HEK293 (cell line): ENCODE data around the gene POLR1G.

Source experiments
- CTCF ChIA-PET: fragments of 350-600 bp; formaldehyde crosslinking; extraction: SDS; loops from one replicate; lab custom pipeline; 2021; ENCODE audit warnings: antibody characterized with exemption; lab: Yijun Ruan, JAX
- POLR2A ChIA-PET: fragments of 300-600 bp; formaldehyde crosslinking; extraction: SDS; loops from one replicate; lab custom pipeline; 2020; ENCODE audit warnings: antibody characterized with exemption, inconsistent platforms; lab: Yijun Ruan, JAX
- H3K27ac ChIP-seq: fragments of 200-500 bp; sonication (Bioruptor generic); 2 replicates; pipeline ENCODE4 v1.5.1; 2014; ENCODE audit warnings: low read depth, low read length, control low read depth, inconsistent platforms; ENCODE audit errors: extremely low read depth
- H3K36me3 ChIP-seq, 2 experiments: fragments of 200-500 bp in 1 of 2; sonication (Bioruptor generic) in 1 of 2; 1 replicate in 1 of 2; 2 replicates in 1 of 2; pipeline ENCODE4 v1.5.1; 2014 to 2017; ENCODE audit warnings: inconsistent platforms in 2 of 2, low read length in 2 of 2; ENCODE audit not compliant: control insufficient read depth in 2 of 2, insufficient read depth in 1 of 2
- H3K4me1 ChIP-seq: fragments of 200-500 bp; sonication (Bioruptor generic); 2 replicates; pipeline ENCODE4 v1.5.1; 2014; ENCODE audit warnings: mild to moderate bottlenecking, low read length, inconsistent platforms; ENCODE audit not compliant: control insufficient read depth, insufficient read depth
- H3K4me3 ChIP-seq: 2 replicates; pipeline ENCODE4 v1.5.1; 2011; ENCODE audit warnings: low read depth, mild to moderate bottlenecking, control low read depth, low read length, moderate library complexity
- H3K9me3 ChIP-seq: fragments of 200-500 bp; sonication (Bioruptor generic); 2 replicates; pipeline ENCODE4 v1.5.1; 2014; ENCODE audit warnings: low read depth, low read length, inconsistent platforms; ENCODE audit not compliant: control insufficient read depth, insufficient read depth
- BCL11B ChIP-seq: fragments of 450-650 bp; formaldehyde crosslinking; IDR thresholded peaks from 2 replicates; pipeline ENCODE4 v1.5.1; 2016; ENCODE audit warnings: low read depth, missing biosample characterization, missing genetic modification characterization
- GLI4 ChIP-seq: fragments of 450-650 bp; formaldehyde crosslinking; IDR thresholded peaks from 2 replicates; pipeline ENCODE4 v1.5.1; 2016; ENCODE audit warnings: missing biosample characterization, missing genetic modification characterization
- SP2 ChIP-seq: fragments of 450-650 bp; formaldehyde crosslinking; IDR thresholded peaks from 2 replicates; pipeline ENCODE4 v1.5.1; 2016; ENCODE audit warnings: missing biosample characterization, missing genetic modification characterization
- ZFP69B ChIP-seq: fragments of 450-650 bp; formaldehyde crosslinking; IDR thresholded peaks from 2 replicates; pipeline ENCODE4 v1.5.1; 2016; ENCODE audit warnings: missing biosample characterization, missing genetic modification characterization
- ZNF223 ChIP-seq: fragments of 450-650 bp; formaldehyde crosslinking; IDR thresholded peaks from 2 replicates; pipeline ENCODE4 v1.5.1; 2016; ENCODE audit warnings: missing biosample characterization, missing genetic modification characterization
- ZNF248 ChIP-seq: fragments of 450-650 bp; formaldehyde crosslinking; IDR thresholded peaks from 2 replicates; pipeline ENCODE4 v1.5.1; 2017; ENCODE audit warnings: missing biosample characterization, missing genetic modification characterization
- ZNF274 ChIP-seq, 2 experiments: fragments of 200-500 bp in 1 of 2; fragments of 450-650 bp in 1 of 2; sonication (Bioruptor generic) in 1 of 2; formaldehyde crosslinking in 1 of 2; IDR thresholded peaks; 2 replicates each; pipeline versions ENCODE4 v1.5.1 to v1.6.1; 2014 to 2016; ENCODE audit warnings: borderline replicate concordance in 1 of 2, inconsistent platforms in 1 of 2, low read length in 1 of 2, missing biosample characterization in 1 of 2, missing genetic modification characterization in 1 of 2
- ZNF335 ChIP-seq: fragments of 450-650 bp; formaldehyde crosslinking; conservative IDR thresholded peaks from 2 replicates; pipeline ENCODE4 v1.5.1; 2016; ENCODE audit warnings: missing biosample characterization, missing genetic modification characterization
- ZNF433 ChIP-seq: fragments of 450-650 bp; formaldehyde crosslinking; IDR thresholded peaks from 2 replicates; pipeline ENCODE4 v1.5.1; 2016; ENCODE audit warnings: missing biosample characterization, missing genetic modification characterization, low read depth
- ZNF529 ChIP-seq: fragments of 450-650 bp; formaldehyde crosslinking; IDR thresholded peaks from 2 replicates; pipeline ENCODE4 v1.5.1; 2017; ENCODE audit warnings: missing genetic modification characterization, missing biosample characterization; ENCODE audit not compliant: insufficient replicate concordance
- ZNF548 ChIP-seq: fragments of 450-650 bp; formaldehyde crosslinking; IDR thresholded peaks from 2 replicates; pipeline ENCODE4 v1.5.1; 2016; ENCODE audit warnings: missing biosample characterization, missing genetic modification characterization
- ZNF549 ChIP-seq: fragments of 450-650 bp; IDR thresholded peaks from 2 replicates; pipeline ENCODE4 v1.5.1; 2018; ENCODE audit warnings: missing biosample characterization, missing genetic modification characterization, mild to moderate bottlenecking, inconsistent platforms, moderate library complexity
- ZNF658 ChIP-seq: fragments of 450-650 bp; formaldehyde crosslinking; IDR thresholded peaks from 2 replicates; pipeline ENCODE4; 2016; ENCODE audit warnings: missing biosample characterization, missing genetic modification characterization
- ZNF660 ChIP-seq: fragments of 450-650 bp; IDR thresholded peaks from 2 replicates; pipeline ENCODE4 v1.5.1; 2018; ENCODE audit warnings: missing biosample characterization, mild to moderate bottlenecking, missing genetic modification characterization
- ZNF792 ChIP-seq: fragments of 450-650 bp; formaldehyde crosslinking; IDR thresholded peaks from 2 replicates; pipeline ENCODE4 v1.5.1; 2016; ENCODE audit warnings: missing biosample characterization, missing genetic modification characterization
- ZNF843 ChIP-seq: fragments of 450-650 bp; formaldehyde crosslinking; IDR thresholded peaks from 2 replicates; pipeline ENCODE4 v1.5.1; 2016; ENCODE audit warnings: missing biosample characterization, missing genetic modification characterization
- ZXDB ChIP-seq: fragments of 450-650 bp; formaldehyde crosslinking; IDR thresholded peaks from 2 replicates; pipeline ENCODE4 v1.5.1; 2016; ENCODE audit warnings: missing biosample characterization, missing genetic modification characterization
- TF ChIP-seq, protein P1 (sequence below): fragments of 450-650 bp; formaldehyde crosslinking; IDR thresholded peaks from 2 replicates; pipeline ENCODE4 v1.5.1; 2016; ENCODE audit warnings: missing biosample characterization, missing genetic modification characterization
- TF ChIP-seq, protein P2 (sequence below): fragments of 450-650 bp; IDR thresholded peaks from 2 replicates; pipeline ENCODE4 v1.5.1; 2018; ENCODE audit warnings: missing biosample characterization, missing genetic modification characterization
- TF ChIP-seq, protein P3 (sequence below): fragments of 450-650 bp; formaldehyde crosslinking; IDR thresholded peaks from 2 replicates; pipeline ENCODE4 v1.5.1; 2017; ENCODE audit warnings: missing biosample characterization, missing genetic modification characterization
- TF ChIP-seq, protein P4 (sequence below): fragments of 450-650 bp; formaldehyde crosslinking; IDR thresholded peaks from 2 replicates; pipeline ENCODE4 v1.5.1; 2016; ENCODE audit warnings: missing biosample characterization, missing genetic modification characterization, low read depth

POLR1G gene

DNA sequence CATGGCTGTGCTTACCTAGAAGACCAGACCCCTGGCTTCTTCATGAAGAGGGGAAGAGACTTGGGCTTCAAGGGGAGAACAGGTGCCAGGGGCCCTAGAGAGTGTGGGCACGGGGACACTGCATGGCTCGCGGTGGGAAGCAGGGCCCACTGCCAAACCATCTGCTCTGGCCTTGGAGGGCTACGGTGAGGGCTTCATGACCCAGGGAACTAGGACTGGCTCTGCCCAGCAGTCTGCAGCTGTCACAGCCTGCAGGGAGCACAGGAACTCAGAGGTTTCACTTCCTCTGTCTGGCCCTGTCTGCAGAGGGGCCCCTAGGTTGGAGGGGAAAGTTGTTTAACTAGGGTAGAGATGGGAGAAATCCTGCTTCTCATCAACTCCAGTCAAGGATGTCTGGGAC is 13.0 kb downstream of the POLR1G start (continued):
- TF ChIP-seq, protein P1, sequence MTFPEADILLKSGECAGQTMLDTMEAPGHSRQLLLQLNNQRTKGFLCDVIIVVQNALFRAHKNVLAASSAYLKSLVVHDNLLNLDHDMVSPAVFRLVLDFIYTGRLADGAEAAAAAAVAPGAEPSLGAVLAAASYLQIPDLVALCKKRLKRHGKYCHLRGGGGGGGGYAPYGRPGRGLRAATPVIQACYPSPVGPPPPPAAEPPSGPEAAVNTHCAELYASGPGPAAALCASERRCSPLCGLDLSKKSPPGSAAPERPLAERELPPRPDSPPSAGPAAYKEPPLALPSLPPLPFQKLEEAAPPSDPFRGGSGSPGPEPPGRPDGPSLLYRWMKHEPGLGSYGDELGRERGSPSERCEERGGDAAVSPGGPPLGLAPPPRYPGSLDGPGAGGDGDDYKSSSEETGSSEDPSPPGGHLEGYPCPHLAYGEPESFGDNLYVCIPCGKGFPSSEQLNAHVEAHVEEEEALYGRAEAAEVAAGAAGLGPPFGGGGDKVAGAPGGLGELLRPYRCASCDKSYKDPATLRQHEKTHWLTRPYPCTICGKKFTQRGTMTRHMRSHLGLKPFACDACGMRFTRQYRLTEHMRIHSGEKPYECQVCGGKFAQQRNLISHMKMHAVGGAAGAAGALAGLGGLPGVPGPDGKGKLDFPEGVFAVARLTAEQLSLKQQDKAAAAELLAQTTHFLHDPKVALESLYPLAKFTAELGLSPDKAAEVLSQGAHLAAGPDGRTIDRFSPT (tag by site-specific recombination), result no peak

DNA sequence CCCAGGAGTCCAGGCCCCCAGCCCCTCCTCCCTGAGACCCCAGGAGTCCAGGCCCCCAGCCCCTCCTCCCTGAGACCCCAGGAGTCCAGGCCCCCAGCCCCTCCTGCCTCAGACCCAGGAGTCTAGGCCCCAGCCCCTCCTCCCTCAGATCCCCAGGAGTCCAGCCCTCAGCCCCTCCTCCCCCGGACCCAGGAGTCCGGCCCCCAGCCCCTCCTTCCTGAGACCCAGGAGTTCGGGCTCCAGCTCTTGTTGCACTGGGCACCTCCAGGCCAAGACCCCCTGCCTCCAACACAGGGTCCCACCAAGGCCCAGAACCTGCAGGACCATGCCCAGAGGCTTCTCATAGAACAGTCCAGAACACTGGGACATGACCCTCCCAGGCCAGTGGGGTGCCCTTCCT is 13.5 kb downstream of the POLR1G start:
- CTCF ChIA-PET, result interaction anchor here (0.7 to 1.0 kb wide), 3 partner anchors 59 to 223 kb away, joined by 3 to 4 read pairs (median 3); no protein-coding TSS in a partner anchor
- Histone ChIP-seq H3K27ac (no peak overlapping the region), H3K9me3 (no peaks in the 10 kb centered on the region), H3K36me3 (peaks cover 24 to 40% of the 10 kb centered on the region in 2 experiments; a peak in 2 of 3 replicates), H3K4me1 (peaks cover 8% of the 10 kb centered on the region; the same call in 1 of the 2 replicates), H3K4me3 (no peak overlapping the region)
- no peak for TF ChIP-seq GLI4 (tag by site-specific recombination)
- no peak for TF ChIP-seq SP2 (tag by site-specific recombination)
- no peak for TF ChIP-seq ZNF223 (tag by site-specific recombination)
- TF ChIP-seq ZNF274 (IDR thresholded peaks at IDR 0.05; ENCODE audit: low read length), result no peak
- TF ChIP-seq ZNF274 (tag by site-specific recombination; IDR thresholded peaks at IDR 0.05; ENCODE audit: borderline replicate concordance), result no peak
- no peak for TF ChIP-seq ZNF660 (tag by site-specific recombination)
- TF ChIP-seq ZNF548 (tag by site-specific recombination), result no peak
- no peak for TF ChIP-seq ZNF549 (tag by site-specific recombination)
- TF ChIP-seq ZFP69B (tag by site-specific recombination), result no peak
- TF ChIP-seq ZNF843 (tag by site-specific recombination), result no peak
- no peak for TF ChIP-seq ZNF658 (tag by site-specific recombination)
- TF ChIP-seq ZXDB (tag by site-specific recombination), result no peak
- TF ChIP-seq, protein P2, sequence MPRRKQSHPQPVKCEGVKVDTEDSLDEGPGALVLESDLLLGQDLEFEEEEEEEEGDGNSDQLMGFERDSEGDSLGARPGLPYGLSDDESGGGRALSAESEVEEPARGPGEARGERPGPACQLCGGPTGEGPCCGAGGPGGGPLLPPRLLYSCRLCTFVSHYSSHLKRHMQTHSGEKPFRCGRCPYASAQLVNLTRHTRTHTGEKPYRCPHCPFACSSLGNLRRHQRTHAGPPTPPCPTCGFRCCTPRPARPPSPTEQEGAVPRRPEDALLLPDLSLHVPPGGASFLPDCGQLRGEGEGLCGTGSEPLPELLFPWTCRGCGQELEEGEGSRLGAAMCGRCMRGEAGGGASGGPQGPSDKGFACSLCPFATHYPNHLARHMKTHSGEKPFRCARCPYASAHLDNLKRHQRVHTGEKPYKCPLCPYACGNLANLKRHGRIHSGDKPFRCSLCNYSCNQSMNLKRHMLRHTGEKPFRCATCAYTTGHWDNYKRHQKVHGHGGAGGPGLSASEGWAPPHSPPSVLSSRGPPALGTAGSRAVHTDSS, result no peak
- no peak for TF ChIP-seq BCL11B
- TF ChIP-seq ZNF529 (tag by site-specific recombination), result no peak
- TF ChIP-seq ZNF335, result no peak
- TF ChIP-seq, protein P3, sequence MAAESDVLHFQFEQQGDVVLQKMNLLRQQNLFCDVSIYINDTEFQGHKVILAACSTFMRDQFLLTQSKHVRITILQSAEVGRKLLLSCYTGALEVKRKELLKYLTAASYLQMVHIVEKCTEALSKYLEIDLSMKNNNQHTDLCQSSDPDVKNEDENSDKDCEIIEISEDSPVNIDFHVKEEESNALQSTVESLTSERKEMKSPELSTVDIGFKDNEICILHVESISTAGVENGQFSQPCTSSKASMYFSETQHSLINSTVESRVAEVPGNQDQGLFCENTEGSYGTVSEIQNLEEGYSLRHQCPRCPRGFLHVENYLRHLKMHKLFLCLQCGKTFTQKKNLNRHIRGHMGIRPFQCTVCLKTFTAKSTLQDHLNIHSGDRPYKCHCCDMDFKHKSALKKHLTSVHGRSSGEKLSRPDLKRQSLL (tag by site-specific recombination), result no peak
- TF ChIP-seq ZNF433, result no peak
- no peak for TF ChIP-seq ZNF792 (tag by site-specific recombination)
- TF ChIP-seq ZNF248, result no peak
- TF ChIP-seq, protein P4, sequence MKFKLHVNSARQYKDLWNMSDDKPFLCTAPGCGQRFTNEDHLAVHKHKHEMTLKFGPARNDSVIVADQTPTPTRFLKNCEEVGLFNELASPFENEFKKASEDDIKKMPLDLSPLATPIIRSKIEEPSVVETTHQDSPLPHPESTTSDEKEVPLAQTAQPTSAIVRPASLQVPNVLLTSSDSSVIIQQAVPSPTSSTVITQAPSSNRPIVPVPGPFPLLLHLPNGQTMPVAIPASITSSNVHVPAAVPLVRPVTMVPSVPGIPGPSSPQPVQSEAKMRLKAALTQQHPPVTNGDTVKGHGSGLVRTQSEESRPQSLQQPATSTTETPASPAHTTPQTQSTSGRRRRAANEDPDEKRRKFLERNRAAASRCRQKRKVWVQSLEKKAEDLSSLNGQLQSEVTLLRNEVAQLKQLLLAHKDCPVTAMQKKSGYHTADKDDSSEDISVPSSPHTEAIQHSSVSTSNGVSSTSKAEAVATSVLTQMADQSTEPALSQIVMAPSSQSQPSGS, result no peak
- POLR2A ChIA-PET, result no interaction called here
